UCSD-AML1 (cell line): ENCODE data around the gene ABCC10.
"Not testable (repeated sequence)": the region's sequence is repeated elsewhere in the genome, so short reads cannot be mapped to it uniquely, and the experiment has no call there.

Experiments used
- DNase-seq: peaks from one replicate; lab custom pipeline; 2025; ENCODE audit not compliant: unreplicated experiment; lab: John Stamatoyannopoulos, UW

Gene ABCC10

GRCh38 chr6:43407296-43407695 lies 20.0 kb upstream of the ABCC10 start:
- DNase-seq = no peak

GRCh38 chr6:43408259-43408658 lies 19.1 kb upstream of the ABCC10 start:
- DNase-seq = no peak

GRCh38 chr6:43410776-43411175 lies 16.6 kb upstream of the ABCC10 start:
- DNase-seq = not testable (repeated sequence)

GRCh38 chr6:43412541-43412940 lies 14.8 kb upstream of the ABCC10 start:
- DNase-seq = no peak

- no peak for DNase-seq
These were observed 14.3 kb upstream of the ABCC10 start for GRCh38 chr6:43413002-43413401.

GRCh38 chr6:43415275-43415674 lies 12.1 kb upstream of the ABCC10 start:
- not testable (repeated sequence) for DNase-seq

- DNase-seq = no peak
These were observed 10.4 kb upstream of the ABCC10 start for GRCh38 chr6:43416935-43417334.

- DNase-seq = no peak
These were observed 7.2 kb upstream of the ABCC10 start for GRCh38 chr6:43420012-43420709.

- no peak for DNase-seq
These were observed 5.5 kb upstream of the ABCC10 start for GRCh38 chr6:43421831-43422230.

- not testable (repeated sequence) for DNase-seq
These were observed 2.3 kb upstream of the ABCC10 start for GRCh38 chr6:43425083-43425482.

- DNase-seq = no peak
These were observed 374 bp upstream of the ABCC10 start for GRCh38 chr6:43426928-43427405.

GRCh38 chr6:43428112-43428570 lies 800 bp downstream of the ABCC10 start:
- DNase-seq = no peak

GRCh38 chr6:43428874-43429273 lies 1.5 kb downstream of the ABCC10 start:
- DNase-seq = no peak

- no peak for DNase-seq
These were observed 4.9 kb downstream of the ABCC10 start for GRCh38 chr6:43432009-43432945.

- no peak for DNase-seq
These were observed 5.8 kb downstream of the ABCC10 start for GRCh38 chr6:43433148-43433547.

- no peak for DNase-seq
These were observed 6.9 kb downstream of the ABCC10 start for GRCh38 chr6:43434001-43434840.

GRCh38 chr6:43434943-43435342 lies 7.6 kb downstream of the ABCC10 start:
- DNase-seq = no peak

GRCh38 chr6:43435682-43436437 lies 8.5 kb downstream of the ABCC10 start:
- no peak for DNase-seq

GRCh38 chr6:43436577-43437282 lies 9.4 kb downstream of the ABCC10 start:
- no peak for DNase-seq

- no peak for DNase-seq
These were observed 10.4 kb downstream of the ABCC10 start for GRCh38 chr6:43437700-43438099.
